Measurements from ENCODE around the gene TTLL7.

The TTLL7 gene, protein sequence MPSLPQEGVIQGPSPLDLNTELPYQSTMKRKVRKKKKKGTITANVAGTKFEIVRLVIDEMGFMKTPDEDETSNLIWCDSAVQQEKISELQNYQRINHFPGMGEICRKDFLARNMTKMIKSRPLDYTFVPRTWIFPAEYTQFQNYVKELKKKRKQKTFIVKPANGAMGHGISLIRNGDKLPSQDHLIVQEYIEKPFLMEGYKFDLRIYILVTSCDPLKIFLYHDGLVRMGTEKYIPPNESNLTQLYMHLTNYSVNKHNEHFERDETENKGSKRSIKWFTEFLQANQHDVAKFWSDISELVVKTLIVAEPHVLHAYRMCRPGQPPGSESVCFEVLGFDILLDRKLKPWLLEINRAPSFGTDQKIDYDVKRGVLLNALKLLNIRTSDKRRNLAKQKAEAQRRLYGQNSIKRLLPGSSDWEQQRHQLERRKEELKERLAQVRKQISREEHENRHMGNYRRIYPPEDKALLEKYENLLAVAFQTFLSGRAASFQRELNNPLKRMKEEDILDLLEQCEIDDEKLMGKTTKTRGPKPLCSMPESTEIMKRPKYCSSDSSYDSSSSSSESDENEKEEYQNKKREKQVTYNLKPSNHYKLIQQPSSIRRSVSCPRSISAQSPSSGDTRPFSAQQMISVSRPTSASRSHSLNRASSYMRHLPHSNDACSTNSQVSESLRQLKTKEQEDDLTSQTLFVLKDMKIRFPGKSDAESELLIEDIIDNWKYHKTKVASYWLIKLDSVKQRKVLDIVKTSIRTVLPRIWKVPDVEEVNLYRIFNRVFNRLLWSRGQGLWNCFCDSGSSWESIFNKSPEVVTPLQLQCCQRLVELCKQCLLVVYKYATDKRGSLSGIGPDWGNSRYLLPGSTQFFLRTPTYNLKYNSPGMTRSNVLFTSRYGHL

DNA sequence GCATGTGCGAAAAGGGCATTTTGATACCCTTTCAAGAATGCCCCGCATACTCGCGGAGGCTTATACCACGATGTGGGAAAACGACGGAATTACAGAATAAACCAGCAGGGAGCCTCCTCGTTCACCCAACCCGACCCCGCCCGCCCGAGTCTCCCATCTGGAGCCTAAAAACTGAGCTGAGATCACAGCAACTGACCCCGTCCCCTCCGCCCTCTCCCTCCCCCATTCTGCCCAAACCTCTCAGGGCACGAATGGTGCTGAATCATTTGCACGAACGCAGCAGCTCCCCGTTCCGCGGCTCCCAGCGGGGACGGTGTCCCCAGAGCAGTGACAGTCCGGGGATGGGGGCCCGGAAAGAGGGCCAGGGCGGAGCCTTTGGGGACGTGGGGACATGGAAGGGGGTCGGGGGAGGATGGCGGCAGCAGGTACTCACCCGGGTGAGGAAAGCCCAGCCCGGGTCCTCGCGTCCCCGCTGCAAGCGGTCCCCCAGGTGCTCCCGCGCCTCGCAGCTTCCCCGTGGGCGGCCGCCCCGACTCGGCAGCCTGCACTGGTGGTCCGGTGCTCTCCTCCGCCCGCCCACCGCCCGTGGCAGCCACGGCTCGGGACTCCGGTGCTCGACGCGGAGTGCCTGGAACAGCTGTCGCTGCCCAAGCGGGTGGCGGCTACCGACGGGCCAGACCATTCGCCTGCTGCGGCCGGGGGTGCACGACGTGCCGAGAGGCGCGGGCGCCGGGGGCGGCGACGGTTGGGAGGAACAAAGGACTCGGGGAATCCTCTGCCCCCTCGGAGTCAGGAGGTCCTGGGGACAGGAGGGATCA lies at the start of gene TTLL7:
TSS of gene TTLL7 (minus strand) at position 635 of the 818 bp plus-strand sequence. CDS start 46,921 bp downstream, outside the sequence.
- DNase-seq (ENCODE audit: low read depth, low spot score): peak; percentile 2

DNA sequence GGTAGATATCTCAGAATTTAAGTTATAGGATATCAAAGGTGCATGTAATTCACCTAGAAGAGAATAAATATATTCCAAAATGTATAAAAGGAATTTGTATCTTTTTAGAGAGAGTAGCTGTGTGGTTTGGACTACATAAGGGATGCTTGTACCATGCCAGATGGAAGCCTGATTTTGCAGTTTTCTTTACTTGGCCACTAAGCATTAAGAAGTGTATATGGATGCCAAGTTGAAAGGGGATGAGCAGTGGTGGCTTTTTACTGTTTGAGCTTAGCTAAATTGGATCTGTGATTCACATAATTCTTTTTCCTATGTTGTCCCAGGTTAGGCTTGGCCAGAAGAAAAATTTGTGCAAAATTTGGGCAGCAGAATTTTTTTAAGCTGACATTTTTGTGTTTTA lies 43.5 kb upstream of the TTLL7 start:
- DNase-seq (ENCODE audit: low read depth, low spot score): no peak

DNA sequence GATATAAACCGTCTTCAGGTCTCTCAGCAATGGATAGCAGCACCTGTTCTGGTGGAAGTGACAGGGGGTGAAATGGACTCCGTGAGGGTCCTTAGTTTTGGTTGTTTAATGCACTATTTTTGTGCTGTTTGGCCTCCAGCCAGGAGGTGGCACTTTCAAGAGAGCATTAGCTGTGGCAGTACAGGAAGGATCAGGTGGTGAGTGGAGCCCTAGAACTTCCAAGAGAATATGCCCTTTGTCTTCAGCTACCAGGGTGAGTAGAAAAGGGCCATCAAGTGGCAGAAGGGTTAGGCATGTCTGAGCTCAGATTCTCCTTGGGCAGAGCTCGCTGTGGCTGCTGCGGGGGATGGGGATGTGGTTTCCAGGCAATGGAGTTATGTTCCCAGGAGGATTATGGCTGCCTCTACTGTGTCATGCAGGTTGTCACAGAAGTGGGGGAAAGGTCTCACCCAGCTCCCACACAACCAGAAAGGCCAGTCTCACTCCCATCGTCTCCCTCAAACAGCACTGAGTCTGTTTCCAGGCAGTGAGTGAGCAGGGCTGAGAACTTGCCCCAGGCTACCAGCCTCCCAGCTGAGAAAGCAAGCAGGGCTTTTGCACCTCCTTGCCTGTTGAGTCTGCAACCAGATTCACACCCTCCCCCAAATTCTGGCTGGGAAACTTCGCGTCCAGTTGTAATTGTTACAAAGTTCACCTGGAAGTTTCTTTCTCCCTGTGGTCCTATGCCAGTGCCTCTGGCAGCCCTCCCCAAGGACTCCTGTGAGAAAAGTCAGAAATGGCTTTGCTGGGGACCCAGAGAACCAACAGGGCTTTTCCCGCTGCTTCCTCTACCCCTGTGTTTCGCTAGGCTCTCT lies 39.1 kb upstream of the TTLL7 start:
- DNase-seq (ENCODE audit: low read depth, low spot score): no peak

DNA sequence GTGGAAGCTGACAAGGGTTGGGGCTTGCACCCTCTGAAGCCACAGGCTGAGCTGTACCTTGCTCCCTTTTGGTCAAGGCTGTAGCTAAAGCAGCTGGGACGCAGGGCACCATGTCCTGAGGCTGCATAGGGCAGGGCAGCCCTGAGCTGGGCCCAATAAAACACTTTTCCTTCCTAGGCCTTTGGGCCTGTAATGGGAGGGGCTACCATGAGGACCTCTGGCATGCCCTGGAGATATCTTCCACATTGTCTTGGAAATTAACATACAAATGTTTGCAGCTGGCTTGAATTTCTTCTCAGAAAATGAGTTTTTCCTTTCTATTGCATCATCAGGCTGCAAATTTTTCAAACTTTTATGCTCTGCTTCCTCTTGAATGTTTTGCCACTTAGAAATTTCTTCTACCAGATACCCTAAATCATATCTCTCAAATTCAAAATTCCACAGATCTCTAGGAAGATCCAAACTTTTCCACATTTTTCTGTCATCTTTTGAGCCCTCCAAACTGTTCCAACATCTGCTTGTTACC lies 32.9 kb upstream of the TTLL7 start:
- no peak for DNase-seq (ENCODE audit: low read depth, low spot score)

DNA sequence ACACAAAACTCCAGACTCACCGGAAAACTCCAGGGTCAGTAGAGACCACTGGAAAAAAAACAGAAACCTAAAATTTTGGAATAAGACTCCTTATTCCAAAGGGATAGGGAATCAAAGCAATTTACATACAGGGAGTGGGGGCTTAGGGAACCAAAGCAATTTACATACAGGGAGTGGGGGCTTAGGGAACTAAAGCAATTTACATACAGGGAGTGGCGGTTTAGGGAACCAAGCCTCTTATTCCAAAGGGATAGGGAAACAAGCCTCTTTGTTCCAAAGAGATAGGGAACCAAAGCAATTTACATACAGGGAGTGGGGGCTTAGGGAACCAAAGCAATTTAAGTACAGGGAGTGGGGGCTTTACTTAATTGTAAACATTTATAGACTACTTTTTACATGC lies 28.4 kb upstream of the TTLL7 start:
- no peak for DNase-seq (ENCODE audit: low read depth, low spot score)

DNA sequence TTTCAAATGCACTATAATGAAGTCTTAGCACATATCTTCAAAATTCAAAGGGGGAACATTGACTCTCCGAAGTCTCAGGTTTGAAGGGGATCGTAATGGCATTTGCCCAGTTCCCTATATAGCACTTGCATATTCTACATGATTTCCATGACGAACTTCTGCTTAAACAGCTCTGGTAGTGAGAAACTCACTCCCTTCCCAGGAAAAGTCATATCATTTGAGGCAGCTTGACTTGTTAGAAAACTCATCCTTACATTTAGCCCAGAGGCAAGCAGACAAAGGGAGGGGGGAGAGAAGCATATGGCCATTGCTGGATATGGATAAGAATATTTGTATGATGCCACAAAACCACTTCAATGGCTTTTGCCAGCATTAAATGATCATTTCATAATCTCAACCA lies 27.0 kb upstream of the TTLL7 start:
- no peak for DNase-seq (ENCODE audit: low read depth, low spot score)

DNA sequence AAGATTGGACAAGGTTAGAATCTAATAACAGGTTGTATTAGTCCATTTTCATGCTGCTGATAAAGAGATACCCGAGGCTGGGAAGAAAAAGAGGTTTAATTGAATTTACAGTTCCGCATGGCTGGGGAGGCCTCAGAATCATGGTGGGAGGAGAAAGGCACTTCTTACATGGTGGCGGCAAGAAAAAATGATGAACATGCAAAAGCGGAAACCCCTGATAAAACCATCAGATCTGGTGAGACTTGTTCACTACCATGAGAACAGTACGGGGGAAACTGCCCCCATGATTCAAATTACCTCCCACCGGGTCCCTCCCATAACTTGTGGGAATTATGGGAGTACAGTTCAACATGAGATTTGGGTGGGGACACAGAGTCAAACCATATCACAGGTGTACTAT lies 22.9 kb upstream of the TTLL7 start:
- no peak for DNase-seq (ENCODE audit: low read depth, low spot score)

DNA sequence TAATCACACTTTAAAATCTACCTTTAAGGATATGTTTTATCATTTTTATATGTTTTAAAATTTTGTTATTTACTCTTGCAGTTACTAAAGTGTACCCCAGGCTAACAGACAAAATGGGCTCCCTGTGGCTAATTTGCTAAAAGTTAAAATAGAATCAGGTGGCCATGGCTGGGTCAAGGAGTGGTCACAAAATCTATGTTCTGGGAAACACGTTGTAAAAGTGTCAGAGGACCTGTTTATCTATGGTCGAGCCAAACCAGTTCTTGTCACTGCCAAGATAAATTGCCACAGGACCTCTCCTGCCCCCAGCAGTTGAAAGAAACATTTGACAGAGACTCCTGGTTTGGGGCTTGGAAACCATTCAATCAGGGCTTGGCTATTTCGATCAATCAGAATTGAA lies 21.2 kb upstream of the TTLL7 start:
- DNase-seq (ENCODE audit: low read depth, low spot score): no peak

DNA sequence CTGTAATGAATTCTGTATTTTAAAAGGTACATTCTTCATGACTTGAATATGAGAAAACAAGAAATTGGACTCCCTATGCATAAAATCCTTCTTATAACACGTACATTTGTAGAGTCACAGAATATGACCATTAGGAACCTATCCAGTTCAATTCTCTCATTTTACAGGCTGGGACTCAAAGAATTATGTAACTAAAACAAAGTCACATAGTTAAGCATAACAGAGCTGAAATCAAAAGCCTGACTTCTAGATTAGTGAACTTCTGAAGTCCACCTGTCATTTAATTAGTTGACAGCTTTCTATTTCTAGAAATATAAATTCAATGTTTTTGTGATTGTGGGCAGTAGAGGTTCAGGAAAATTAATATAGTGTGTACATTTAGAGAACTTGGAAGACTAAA lies 20.3 kb upstream of the TTLL7 start:
- no peak for DNase-seq (ENCODE audit: low read depth, low spot score)

DNA sequence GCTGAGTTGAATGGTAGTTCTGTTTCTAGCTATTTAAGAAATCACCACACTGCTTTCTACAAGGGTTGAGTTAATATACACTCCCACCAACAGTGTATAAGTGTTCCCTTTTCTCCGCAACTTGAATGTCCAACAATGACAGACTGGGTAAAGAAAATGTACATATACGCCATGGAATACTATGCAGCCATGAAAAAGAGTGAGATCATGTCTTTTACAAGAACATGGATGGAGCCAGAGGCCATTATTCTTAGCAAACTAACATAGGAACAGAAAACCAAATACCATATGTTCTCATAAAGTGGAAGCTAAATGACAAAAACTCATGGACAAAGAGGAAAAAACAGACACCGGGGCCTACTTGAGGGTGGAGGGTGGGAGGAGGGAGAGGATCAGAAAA lies 14.8 kb upstream of the TTLL7 start:
- no peak for DNase-seq (ENCODE audit: low read depth, low spot score)

DNA sequence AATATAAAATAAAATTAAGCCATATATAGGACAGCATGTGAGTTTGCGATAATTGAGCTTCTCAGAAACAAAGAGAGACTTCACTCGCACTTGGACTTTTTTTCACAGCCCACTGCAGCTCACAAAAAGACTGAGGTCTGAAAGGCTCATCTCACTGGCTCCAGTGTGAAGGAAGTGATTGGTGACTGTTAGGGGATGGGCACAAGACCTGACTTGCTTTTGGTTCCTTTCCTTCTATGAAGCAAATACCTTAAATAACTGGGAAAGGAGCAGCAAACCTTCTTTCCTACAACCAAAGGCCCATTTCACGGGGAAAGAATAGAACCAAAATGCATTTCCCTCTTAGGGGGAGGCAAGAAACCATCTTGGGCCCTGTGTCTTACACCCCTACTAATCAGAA lies 13.1 kb upstream of the TTLL7 start:
- no peak for DNase-seq (ENCODE audit: low read depth, low spot score)

DNA sequence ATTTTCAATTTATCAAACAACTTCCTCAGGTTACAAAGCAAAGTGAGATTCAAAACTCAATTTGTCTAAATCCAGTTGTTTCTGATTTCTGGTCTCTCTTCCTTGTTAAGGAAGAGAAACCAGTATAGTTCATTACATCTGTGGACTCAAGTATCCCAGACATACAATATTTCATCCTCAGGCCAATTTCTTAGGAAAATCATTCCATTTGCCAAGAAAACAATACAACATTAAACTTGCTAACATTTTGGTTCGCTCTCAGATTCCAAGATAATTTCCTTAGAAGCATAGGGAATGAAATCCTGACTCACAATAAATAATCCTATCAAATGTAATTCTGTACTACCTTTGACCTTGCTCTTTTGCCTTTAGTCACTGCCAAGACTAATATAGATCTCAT lies 11.2 kb upstream of the TTLL7 start:
- DNase-seq (ENCODE audit: low read depth, low spot score): no peak

DNA sequence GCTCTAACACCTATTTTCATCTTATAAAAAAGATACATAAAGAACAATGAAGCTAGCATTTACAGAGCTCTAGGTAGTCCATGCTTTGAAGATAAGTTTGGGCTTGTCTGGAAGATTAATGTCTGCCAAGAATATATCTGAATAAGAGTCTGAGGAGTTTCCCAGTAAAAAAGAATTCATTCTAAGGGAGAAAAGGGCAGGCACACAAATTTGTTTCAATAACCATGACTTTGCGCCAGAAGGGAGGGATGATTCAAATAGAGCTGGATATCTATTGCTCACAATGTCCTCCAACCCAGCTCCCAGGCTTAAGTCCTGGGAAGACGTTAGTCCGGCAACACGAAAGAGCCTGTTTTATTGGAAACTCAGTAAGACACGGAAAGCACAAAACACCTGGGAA lies 9.7 kb upstream of the TTLL7 start:
- DNase-seq (ENCODE audit: low read depth, low spot score): no peak

DNA sequence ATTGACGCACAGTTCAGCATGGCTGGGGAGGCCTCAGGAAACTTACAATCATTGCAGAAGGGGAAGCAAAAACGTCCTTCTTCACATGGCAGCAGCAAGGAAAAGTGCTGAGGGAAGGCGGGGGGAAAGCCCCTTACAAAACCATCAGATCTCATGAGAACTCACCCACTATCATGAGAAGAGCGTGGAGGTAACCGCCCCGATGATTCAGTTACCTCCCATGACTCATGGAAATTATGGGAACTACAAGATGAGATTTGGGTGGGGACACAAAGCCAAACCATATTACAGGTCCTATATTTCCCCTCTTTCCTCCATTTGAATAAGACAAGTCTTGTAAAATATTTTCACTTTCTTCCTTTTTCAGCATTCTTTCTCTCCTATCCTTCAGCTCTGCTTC lies 7.7 kb upstream of the TTLL7 start:
- DNase-seq (ENCODE audit: low read depth, low spot score): no peak

DNA sequence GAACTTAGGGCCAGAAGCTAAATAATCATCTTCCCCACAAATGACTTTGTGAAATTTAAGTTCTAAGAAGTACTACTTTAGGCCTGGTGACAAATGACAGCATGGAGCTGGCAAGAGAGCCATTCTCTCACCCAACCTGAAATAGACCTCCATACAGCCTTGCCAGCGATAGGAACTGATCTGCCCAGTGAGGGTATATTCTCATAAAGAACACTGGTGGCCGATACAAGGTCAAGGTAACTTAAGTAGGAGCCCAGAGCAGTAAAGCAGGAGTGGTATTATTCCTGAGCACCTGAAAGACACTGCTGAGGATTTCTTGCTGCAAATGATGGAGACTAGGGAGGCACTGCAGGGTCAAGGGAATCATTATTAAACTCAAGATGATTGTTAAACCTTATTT lies 2.6 kb upstream of the TTLL7 start:
- DNase-seq (ENCODE audit: low read depth, low spot score): no peak

DNA sequence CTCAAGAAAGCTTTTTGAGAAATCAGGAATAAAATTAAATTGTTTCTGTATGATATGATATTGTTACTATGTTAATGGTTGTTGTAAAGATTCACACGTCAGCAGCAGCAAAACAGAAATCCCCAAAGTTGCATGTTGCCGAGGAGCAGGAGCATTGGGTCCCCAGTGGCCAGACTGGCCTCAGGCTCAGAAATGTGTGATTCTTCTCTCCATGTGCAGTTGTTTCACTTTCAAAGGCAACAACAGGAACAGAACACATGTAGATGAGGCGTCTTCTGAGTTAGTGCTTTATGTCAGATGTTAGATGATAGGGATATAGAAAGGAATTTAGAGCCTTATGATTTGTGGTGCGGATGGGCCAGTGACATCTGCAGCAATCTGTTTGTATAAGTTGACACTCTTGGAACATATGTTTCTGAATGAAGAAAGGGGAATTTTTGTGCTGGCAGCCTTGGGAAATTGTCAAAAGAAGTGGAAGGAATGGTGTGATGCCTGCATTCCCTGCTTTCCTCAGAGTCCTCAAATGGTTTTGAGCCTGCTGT lies 2.1 kb upstream of the TTLL7 start:
- no peak for DNase-seq (ENCODE audit: low read depth, low spot score)

DNA sequence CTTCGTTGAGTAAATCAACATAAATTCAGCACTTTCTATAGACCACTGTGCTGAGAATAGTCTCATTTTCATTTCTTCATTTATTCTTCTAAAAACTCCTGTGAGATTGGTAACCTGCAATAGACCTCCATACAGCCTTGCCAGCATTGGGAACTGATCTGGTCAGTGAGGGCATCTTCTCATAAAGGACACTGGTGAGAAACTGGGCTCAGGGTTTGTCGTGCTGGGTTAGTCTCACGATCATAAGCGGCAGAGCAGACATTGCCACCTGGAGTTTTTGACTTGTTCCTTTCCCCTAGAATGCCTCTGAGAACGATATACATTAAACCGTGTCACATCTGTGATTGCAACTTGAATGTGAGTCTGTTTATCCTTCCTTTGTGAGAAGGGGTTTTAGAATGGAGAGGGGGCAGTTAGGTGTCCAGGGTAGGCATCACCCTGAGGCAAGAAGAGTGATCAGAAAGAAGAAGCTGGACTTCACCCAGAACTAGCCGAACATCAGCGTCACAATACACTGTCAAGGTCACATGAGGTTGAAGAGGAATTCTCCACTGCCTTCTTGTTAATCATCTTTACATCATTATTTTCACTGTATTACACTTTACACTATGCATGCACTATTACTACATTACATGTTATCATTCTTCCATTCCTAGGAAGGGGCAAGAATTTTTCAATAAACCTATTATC lies 1.4 kb upstream of the TTLL7 start:
- no peak for DNase-seq (ENCODE audit: low read depth, low spot score)

DNA sequence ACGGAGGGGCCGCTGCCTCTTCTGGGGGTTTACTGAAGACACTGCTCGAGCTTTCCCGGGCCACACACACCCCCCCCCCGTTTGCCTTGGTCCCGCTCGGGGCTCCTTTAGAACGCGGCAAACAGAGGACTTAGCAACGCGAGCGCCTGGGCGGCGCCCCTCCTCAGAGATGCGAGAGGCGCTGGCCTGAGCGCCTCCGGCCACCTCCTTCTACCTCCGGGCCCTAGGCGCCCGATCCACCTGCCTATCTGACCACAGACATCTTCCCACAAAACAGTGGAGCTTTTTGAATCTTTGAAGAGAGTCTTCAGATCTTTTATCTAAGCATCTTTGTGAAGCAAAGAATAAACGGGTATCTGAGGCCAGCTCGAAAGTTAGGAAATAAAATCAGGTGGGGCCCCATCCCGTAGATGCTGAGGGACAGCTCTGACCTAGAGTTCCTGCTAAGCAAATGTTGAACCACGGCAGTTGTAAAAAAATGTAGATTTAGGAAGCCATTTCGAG lies 436 bp upstream of the TTLL7 start:
- peak; percentile 3 for DNase-seq (ENCODE audit: low read depth, low spot score)

DNA sequence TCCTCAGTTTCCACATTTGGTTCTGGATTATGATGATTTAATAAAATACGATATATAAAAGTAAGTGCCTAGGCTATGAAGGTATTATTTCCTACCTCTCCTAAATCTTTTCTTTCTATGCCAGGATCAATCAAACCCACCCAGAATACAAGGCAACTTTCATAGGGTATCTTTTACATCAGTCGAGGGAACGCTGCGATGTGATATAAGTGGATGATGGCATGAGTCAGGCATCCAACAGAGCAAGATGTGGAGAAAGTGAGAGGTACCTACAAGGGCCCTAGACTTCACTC lies 781 bp downstream of the TTLL7 start:
- DNase-seq (ENCODE audit: low read depth, low spot score): no peak

DNA sequence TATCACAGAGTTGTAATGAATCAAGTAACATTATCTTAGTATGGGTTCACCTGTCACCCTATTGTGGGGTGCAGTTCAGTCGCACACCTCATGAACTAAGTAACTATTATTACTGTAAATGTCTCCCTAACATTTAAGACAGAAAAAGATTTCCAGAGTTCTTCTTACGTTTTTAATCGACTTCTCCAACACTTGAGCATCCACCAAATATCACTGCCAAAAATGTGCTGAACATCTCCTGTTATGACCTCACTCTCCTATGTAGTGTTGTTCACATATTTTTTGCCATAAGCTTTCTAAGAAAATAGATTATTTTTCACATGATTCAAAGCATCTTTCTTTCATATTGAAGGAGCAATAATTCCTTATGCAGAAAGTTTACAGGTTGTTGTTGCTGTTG lies 1.3 kb downstream of the TTLL7 start:
- DNase-seq (ENCODE audit: low read depth, low spot score): no peak
